Keratinocyte (primary cell): ENCODE measurements around the gene LAMP2.

Experiments used
- CTCF ChIP-seq, 3 experiments: IDR thresholded peaks in 1 of 3; conservative IDR thresholded peaks in 1 of 3; optimal IDR thresholded peaks in 1 of 3; 2 replicates in 2 of 3; 3 replicates in 1 of 3; pipeline versions ENCODE3 to v1.5.1; 2011; ENCODE audit warnings: low read length in 3 of 3, mild to moderate bottlenecking in 3 of 3, moderate library complexity in 2 of 3, control low read depth in 1 of 3, inconsistent platforms in 1 of 3; ENCODE audit not compliant: insufficient read depth in 2 of 3; ENCODE audit errors: extremely low read depth in 1 of 3
- EZH2 ChIP-seq: IDR thresholded peaks from one replicate; pipeline ENCODE4 v1.6.1; 2012; ENCODE audit warnings: inconsistent platforms, mild to moderate bottlenecking, low read length, moderate library complexity

DNA sequence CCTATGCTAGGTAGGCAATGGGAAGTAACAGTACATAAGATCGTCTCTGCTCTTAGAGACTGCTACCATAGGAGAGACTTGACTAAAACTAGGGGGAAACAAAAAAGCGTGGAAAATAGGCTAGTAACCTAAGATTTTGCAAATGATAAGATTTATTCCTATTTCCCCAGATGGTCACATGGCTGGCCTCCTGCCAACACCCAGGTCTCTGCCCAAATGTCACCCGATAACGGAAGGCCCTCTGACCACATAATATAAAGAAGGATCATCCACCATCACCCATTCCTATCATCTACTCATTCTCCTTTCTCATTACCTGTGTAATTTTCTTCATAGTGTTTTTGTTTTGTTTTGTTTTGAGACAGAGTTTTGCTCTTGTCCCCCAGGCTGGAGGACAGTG, 4.7 kb downstream of the LAMP2 start:
- TF ChIP-seq CTCF (optimal IDR thresholded peaks at IDR 0.05 in 1 of 3, IDR thresholded peaks at IDR 0.05 in 1 of 3, conservative IDR thresholded peaks at IDR 0.05 in 1 of 3; ENCODE audit: extremely low read depth in 1 of 3, insufficient read depth in 2 of 3, low read length in 3 of 3) (no peak), EZH2 (no peak)
